AG10803 (cell line): ENCODE results near the gene LRRC23.

Experiments used
- DNase-seq: peaks from one replicate; pipeline ENCODE4 v3.0.0; 2010; ENCODE audit warnings: low read depth
- H3K4me3 ChIP-seq: 2 replicates; pipeline ENCODE4 v1.5.1; 2011; ENCODE audit warnings: mild to moderate bottlenecking, low read length, control low read depth
- TF ChIP-seq, protein P1 (sequence below): conservative IDR thresholded peaks from 2 replicates; pipeline ENCODE4 v1.5.1; 2011; ENCODE audit warnings: mild to moderate bottlenecking, low read length, control low read depth, inconsistent platforms

The LRRC23 gene

DNA sequence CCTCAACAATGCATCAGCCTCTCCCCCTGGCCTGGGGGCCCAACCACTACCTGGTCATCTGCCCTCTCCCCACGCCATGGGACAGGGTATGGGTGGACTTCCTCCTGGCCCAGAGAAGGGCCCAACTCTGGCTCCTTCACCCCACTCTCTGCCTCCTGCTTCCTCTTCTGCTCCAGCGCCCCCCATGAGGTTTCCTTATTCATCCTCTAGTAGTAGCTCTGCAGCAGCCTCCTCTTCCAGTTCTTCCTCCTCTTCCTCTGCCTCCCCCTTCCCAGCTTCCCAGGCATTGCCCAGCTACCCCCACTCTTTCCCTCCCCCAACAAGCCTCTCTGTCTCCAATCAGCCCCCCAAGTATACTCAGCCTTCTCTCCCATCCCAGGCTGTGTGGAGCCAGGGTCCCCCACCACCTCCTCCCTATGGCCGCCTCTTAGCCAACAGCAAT, 31.6 kb downstream of the LRRC23 start:
- TF ChIP-seq, protein P1, sequence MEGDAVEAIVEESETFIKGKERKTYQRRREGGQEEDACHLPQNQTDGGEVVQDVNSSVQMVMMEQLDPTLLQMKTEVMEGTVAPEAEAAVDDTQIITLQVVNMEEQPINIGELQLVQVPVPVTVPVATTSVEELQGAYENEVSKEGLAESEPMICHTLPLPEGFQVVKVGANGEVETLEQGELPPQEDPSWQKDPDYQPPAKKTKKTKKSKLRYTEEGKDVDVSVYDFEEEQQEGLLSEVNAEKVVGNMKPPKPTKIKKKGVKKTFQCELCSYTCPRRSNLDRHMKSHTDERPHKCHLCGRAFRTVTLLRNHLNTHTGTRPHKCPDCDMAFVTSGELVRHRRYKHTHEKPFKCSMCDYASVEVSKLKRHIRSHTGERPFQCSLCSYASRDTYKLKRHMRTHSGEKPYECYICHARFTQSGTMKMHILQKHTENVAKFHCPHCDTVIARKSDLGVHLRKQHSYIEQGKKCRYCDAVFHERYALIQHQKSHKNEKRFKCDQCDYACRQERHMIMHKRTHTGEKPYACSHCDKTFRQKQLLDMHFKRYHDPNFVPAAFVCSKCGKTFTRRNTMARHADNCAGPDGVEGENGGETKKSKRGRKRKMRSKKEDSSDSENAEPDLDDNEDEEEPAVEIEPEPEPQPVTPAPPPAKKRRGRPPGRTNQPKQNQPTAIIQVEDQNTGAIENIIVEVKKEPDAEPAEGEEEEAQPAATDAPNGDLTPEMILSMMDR: no peak
- H3K4me3 ChIP-seq: no peak overlapping the region
- DNase-seq: no peak

DNA sequence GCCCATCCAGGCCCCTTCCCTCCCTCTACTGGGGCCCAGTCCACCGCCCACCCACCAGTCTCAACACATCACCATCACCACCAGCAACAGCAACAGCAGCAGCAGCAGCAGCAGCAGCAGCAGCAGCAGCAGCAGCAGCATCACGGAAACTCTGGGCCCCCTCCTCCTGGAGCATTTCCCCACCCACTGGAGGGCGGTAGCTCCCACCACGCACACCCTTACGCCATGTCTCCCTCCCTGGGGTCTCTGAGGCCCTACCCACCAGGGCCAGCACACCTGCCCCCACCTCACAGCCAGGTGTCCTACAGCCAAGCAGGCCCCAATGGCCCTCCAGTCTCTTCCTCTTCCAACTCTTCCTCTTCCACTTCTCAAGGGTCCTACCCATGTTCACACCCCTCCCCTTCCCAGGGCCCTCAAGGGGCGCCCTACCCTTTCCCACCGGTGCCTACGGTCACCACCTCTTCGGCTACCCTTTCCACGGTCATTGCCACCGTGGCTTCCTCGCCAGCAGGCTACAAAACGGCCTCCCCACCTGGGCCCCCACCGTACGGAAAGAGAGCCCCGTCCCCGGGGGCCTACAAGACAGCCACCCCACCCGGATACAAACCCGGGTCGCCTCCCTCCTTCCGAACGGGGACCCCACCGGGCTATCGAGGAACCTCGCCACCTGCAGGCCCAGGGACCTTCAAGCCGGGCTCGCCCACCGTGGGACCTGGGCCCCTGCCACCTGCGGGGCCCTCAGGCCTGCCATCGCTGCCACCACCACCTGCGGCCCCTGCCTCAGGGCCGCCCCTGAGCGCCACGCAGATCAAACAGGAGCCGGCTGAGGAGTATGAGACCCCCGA, 32.2 kb downstream of the LRRC23 start:
- no peak for DNase-seq
- H3K4me3 ChIP-seq: peak overlapping the region; percentile 70
- TF ChIP-seq, protein P1: no peak

DNA sequence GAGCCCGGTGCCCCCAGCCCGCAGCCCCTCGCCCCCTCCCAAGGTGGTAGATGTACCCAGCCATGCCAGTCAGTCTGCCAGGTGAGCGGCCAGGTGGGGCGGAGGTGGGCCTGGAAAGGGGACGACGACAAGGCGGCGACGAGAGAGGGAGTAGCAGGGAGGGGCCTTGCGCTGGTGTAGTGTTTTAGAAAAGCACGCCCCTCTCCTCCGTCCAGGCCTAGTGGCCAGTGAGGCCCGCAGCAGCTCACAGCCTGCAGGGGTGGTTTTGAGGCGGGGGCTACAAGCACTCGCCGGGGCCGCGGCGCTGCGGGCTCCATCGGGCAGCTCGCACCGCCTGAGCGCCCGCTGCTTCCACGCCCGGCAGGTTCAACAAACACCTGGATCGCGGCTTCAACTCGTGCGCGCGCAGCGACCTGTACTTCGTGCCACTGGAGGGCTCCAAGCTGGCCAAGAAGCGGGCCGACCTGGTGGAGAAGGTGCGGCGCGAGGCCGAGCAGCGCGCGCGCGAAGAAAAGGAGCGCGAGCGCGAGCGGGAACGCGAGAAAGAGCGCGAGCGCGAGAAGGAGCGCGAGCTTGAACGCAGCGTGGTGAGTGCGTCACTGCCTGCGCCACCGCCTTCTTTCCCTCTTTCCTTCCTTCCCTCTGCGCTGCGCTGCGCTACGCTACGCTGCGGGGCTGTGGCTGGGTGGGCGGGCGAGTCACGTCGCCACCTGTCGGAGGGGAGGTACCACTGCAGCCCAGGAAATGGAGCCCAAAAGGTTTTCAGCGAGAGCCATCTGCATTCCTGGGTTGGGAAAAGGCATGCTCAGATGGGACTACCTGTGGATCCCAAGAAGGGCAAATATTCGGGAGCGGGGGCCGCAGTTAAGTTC, 33.1 kb downstream of the LRRC23 start:
- peak; percentile 91 for DNase-seq

DNA sequence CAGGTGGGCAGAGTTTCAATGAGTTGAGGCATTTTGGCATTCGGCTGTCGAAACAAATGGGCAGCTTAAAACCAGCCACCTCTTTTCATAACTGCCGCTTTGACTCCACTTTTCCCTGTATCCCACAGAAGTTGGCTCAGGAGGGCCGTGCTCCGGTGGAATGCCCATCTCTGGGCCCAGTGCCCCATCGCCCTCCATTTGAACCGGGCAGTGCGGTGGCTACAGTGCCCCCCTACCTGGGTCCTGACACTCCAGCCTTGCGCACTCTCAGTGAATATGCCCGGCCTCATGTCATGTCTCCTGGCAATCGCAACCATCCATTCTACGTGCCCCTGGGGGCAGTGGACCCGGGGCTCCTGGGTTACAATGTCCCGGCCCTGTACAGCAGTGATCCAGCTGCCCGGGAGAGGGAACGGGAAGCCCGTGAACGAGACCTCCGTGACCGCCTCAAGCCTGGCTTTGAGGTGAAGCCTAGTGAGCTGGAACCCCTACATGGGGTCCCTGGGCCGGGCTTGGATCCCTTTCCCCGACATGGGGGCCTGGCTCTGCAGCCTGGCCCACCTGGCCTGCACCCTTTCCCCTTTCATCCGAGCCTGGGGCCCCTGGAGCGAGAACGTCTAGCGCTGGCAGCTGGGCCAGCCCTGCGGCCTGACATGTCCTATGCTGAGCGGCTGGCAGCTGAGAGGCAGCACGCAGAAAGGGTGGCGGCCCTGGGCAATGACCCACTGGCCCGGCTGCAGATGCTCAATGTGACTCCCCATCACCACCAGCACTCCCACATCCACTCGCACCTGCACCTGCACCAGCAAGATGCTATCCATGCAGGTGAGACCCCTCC, 34.0 kb downstream of the LRRC23 start:
- TF ChIP-seq, protein P1: no peak
- peak overlapping the region; percentile 70 for H3K4me3 ChIP-seq
- DNase-seq: no peak

More for the DNA sequence above, 33.1 kb downstream of the LRRC23 start:
- TF ChIP-seq, protein P1: peak; percentile 85
- peak overlapping the region; percentile 70 for H3K4me3 ChIP-seq

DNA sequence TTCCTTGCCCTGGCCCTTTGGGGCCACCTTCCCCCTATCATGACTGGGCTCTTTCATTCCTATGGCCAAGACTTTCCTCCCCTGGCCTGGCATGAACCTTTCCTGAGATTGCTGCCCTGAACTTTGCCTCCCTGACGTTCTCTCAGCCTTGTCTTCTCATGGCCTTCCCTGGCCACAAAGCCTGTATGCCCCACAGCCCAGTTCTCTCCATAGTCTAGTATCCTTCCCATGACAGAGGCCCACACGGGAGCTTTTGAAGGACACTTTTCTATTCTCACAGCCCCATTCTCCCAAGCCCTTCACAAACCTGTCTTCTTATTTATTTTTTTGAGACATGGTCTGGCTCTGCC, 34.5 kb downstream of the LRRC23 start:
- DNase-seq: no peak
- no peak overlapping the region for H3K4me3 ChIP-seq
- TF ChIP-seq, protein P1: no peak

DNA sequence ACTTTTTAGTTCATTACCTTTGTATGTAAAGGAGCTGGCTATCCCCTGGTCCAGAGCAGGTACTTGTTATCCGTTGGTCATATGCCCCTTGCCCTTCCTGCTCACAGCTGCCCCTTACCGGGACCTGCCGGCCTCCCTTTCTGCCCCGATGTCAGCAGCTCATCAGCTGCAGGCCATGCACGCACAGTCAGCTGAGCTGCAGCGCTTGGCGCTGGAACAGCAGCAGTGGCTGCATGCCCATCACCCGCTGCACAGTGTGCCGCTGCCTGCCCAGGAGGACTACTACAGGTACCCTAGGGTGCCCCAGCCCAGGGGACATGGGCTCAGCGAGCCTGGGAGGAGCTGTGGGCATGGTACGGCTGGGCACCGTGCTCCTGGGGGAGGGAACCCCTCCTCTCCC, 36.6 kb downstream of the LRRC23 start:
- TF ChIP-seq, protein P1: no peak
- no peak overlapping the region for H3K4me3 ChIP-seq
- DNase-seq: no peak
